HL-60 (cell line): ENCODE results near the gene KIF2A.

Source experiments
- POLR2AphosphoS5 ChIP-seq: IDR thresholded peaks from 2 replicates; pipeline ENCODE4 v1.6.1; 2012; ENCODE audit warnings: low read depth
- TF ChIP-seq, protein P1 (sequence below): IDR thresholded peaks from one replicate; pipeline ENCODE4 v1.5.1; 2011; ENCODE audit warnings: low read length, control low read depth, inconsistent platforms; ENCODE audit not compliant: insufficient read depth
- TF ChIP-seq, protein P2 (sequence below): IDR thresholded peaks from 2 replicates; pipeline ENCODE4 v1.6.1; 2012; ENCODE audit warnings: low read depth; ENCODE audit not compliant: insufficient replicate concordance

GRCh38 chr5:62386824-62387223, 80.8 kb downstream of the KIF2A start:
- TF ChIP-seq, protein P1, sequence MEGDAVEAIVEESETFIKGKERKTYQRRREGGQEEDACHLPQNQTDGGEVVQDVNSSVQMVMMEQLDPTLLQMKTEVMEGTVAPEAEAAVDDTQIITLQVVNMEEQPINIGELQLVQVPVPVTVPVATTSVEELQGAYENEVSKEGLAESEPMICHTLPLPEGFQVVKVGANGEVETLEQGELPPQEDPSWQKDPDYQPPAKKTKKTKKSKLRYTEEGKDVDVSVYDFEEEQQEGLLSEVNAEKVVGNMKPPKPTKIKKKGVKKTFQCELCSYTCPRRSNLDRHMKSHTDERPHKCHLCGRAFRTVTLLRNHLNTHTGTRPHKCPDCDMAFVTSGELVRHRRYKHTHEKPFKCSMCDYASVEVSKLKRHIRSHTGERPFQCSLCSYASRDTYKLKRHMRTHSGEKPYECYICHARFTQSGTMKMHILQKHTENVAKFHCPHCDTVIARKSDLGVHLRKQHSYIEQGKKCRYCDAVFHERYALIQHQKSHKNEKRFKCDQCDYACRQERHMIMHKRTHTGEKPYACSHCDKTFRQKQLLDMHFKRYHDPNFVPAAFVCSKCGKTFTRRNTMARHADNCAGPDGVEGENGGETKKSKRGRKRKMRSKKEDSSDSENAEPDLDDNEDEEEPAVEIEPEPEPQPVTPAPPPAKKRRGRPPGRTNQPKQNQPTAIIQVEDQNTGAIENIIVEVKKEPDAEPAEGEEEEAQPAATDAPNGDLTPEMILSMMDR = no peak
- TF ChIP-seq, protein P2, sequence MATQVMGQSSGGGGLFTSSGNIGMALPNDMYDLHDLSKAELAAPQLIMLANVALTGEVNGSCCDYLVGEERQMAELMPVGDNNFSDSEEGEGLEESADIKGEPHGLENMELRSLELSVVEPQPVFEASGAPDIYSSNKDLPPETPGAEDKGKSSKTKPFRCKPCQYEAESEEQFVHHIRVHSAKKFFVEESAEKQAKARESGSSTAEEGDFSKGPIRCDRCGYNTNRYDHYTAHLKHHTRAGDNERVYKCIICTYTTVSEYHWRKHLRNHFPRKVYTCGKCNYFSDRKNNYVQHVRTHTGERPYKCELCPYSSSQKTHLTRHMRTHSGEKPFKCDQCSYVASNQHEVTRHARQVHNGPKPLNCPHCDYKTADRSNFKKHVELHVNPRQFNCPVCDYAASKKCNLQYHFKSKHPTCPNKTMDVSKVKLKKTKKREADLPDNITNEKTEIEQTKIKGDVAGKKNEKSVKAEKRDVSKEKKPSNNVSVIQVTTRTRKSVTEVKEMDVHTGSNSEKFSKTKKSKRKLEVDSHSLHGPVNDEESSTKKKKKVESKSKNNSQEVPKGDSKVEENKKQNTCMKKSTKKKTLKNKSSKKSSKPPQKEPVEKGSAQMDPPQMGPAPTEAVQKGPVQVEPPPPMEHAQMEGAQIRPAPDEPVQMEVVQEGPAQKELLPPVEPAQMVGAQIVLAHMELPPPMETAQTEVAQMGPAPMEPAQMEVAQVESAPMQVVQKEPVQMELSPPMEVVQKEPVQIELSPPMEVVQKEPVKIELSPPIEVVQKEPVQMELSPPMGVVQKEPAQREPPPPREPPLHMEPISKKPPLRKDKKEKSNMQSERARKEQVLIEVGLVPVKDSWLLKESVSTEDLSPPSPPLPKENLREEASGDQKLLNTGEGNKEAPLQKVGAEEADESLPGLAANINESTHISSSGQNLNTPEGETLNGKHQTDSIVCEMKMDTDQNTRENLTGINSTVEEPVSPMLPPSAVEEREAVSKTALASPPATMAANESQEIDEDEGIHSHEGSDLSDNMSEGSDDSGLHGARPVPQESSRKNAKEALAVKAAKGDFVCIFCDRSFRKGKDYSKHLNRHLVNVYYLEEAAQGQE = no peak
- no peak for TF ChIP-seq POLR2AphosphoS5
